LNCAP (cell line): ENCODE data around the gene MAP4.

Experiments
- TF ChIP-seq, protein P1 (sequence below): fragments of 450-650 bp; IDR thresholded peaks from 2 replicates; pipeline ENCODE4 v1.5.1; 2017; ENCODE audit warnings: mild to moderate bottlenecking

Gene MAP4

DNA sequence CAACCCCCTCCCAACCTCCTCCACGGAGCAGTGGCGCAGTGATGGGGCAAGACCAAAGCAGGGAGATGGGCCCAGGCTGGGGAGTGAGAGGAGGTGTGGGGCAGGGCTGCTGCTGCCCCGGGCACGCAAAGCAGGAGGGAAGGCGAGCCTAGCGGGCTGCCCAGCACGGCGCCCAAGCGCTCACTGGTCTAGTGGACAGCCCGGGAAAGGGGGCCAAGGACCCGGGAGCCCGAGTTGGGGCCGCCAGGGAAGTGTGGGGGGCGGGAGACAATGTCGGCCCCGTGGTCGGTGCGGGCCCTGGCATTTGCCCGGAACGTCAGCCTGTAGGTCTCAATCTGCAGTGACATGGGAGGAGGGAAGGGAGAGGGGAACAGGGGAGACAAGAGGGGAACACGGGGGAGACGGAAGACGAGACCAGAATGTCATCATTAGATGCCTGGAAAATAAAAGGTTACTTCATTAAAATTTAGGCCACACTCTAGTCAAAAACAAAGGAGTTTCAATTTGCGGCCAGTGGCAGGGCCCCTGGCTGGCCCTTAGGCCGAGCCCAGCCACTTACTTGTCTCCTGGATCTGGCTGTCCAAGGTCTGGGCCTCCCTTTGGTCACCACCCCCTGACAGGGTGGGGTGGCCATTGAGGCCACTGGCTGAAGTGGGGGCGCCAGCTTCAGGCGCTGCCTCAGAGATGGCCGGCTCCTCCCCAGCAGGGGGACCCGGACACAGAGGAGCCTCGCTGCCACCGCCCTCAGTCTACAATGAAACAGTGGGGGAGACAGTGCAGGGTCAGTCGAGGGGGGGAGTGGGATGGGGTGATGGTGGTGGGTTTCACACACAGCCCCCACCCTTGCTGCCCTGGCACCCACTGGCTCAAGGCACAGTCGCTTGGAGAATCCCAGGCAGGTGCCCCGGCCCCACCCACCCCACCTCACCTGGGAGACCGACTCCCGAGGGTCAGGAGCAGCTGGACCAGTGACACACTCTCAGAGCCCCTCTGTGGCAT is 163.3 kb downstream of the MAP4 start:
- TF ChIP-seq, protein P1, sequence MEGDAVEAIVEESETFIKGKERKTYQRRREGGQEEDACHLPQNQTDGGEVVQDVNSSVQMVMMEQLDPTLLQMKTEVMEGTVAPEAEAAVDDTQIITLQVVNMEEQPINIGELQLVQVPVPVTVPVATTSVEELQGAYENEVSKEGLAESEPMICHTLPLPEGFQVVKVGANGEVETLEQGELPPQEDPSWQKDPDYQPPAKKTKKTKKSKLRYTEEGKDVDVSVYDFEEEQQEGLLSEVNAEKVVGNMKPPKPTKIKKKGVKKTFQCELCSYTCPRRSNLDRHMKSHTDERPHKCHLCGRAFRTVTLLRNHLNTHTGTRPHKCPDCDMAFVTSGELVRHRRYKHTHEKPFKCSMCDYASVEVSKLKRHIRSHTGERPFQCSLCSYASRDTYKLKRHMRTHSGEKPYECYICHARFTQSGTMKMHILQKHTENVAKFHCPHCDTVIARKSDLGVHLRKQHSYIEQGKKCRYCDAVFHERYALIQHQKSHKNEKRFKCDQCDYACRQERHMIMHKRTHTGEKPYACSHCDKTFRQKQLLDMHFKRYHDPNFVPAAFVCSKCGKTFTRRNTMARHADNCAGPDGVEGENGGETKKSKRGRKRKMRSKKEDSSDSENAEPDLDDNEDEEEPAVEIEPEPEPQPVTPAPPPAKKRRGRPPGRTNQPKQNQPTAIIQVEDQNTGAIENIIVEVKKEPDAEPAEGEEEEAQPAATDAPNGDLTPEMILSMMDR, result no peak

GRCh38 chr3:47851888-47852603 is 164.2 kb downstream of the MAP4 start:
- TF ChIP-seq, protein P1, result no peak

- TF ChIP-seq, protein P1, result no peak
Measured at GRCh38 chr3:47850564-47851410, 165.4 kb downstream of the MAP4 start.

GRCh38 chr3:47849699-47850563 is 166.3 kb downstream of the MAP4 start:
- TF ChIP-seq, protein P1, result peak; percentile 49; the same call in 1 of the 2 replicates

DNA sequence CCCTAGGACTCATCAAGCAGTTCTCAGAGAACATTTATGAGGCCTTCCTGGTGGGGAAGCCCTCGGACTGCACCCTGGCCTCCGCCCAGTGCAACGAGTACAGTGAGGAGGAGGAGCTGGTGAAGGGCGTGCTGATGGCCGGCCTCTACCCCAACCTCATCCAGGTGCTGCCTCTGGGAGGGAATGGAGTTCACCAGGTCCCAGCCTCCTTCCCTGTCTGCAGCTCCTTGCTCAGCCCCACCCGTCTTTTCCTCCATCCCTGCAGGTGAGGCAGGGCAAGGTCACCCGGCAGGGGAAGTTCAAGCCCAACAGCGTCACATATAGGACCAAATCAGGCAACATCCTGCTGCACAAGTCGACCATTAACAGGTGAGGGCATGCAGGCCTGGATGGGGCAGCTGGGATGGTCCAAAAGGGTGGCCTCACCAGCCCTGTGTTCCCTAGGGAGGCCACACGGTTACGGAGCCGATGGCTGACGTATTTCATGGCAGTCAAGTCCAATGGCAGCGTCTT is 167.0 kb downstream of the MAP4 start:
- TF ChIP-seq, protein P1, result no peak

GRCh38 chr3:47848599-47849117 is 167.6 kb downstream of the MAP4 start:
- TF ChIP-seq, protein P1, result no peak
